Suprapubic skin (tissue), 4 donors: ENCODE data around the gene SMC5. TPM values are rescaled to one million over a fixed set of nuclear protein-coding genes. Genes with fewer than 3 reads are reported as not detected.

Experiments
- DNase-seq, 2 donors: peaks; one replicate each; pipeline ENCODE4 v3.0.0-alpha.2; 2019; ENCODE audit warnings: low spot score in 2 of 2
- H3K27ac ChIP-seq: fragments of 200-600 bp; sonication (generic); one replicate; pipeline ENCODE4 v1.5.1; 2019
- H3K27me3 ChIP-seq: fragments of 200-600 bp; sonication (generic); one replicate; pipeline ENCODE4 v1.5.1; 2019
- H3K36me3 ChIP-seq: fragments of 200-600 bp; sonication (generic); one replicate; pipeline ENCODE4 v1.5.1; 2019
- H3K4me1 ChIP-seq: fragments of 200-600 bp; sonication (generic); one replicate; pipeline ENCODE4 v1.5.1; 2019
- H3K4me3 ChIP-seq: fragments of 200-600 bp; sonication (generic); one replicate; pipeline ENCODE4 v1.5.1; 2019; ENCODE audit warnings: mild to moderate bottlenecking
- H3K9me3 ChIP-seq: fragments of 200-600 bp; sonication (generic); one replicate; pipeline ENCODE4 v1.5.1; 2019
- CTCF ChIP-seq, 2 donors: fragments of 200-600 bp in 1 of 2; fragments of 450-650 bp in 1 of 2; sonication (generic) in 1 of 2; IDR thresholded peaks; one replicate each; pipeline ENCODE4 v1.5.1; 2016 to 2019; ENCODE audit warnings: antibody characterized with exemption in 2 of 2, mild to moderate bottlenecking in 1 of 2, moderate library complexity in 1 of 2
- EP300 ChIP-seq: sonication (generic); formaldehyde crosslinking; IDR thresholded peaks from one replicate; pipeline ENCODE4 v1.6.1; 2017; ENCODE audit warnings: antibody characterized with exemption
- POLR2A ChIP-seq, 2 donors: fragments of 450-650 bp; IDR thresholded peaks; one replicate each; pipeline ENCODE4 v1.6.1; 2017; ENCODE audit warnings: antibody characterized with exemption in 2 of 2, mild to moderate bottlenecking in 2 of 2, moderate library complexity in 2 of 2
- POLR2AphosphoS5 ChIP-seq, 3 donors: sonication (generic); formaldehyde crosslinking; IDR thresholded peaks; one replicate each; pipeline ENCODE4 v1.6.1; 2017; ENCODE audit warnings: antibody characterized with exemption in 3 of 3
- WGBS: methylation state at CpG from one replicate; pipeline ENCODE4 v1.1.5; 2018; 5-methylcytosine and 5-hydroxymethylcytosine counted together
- total RNA-seq, 4 donors: library from RNA; depleted of rRNA; stranded (reverse); fragments of >200 nt; gene quantifications; one replicate each; pipeline ENCODE4 v1.1.0, GENCODE V29; 2016

Gene SMC5
- total RNA-seq, 4 donors from 2014 or later = 23.8 to 40.6 (median 27.3) TPM

GRCh38 chr9:70392189-70392588 lies 133.4 kb downstream of the SMC5 start:
- no peak for DNase-seq
- H3K27ac ChIP-seq = no peak overlapping the region
- WGBS = 67% methylated on average over 2 of the region's 2 CpGs
- H3K27me3 ChIP-seq = no peaks in the 10 kb centered on the region
- H3K9me3 ChIP-seq = no peaks in the 10 kb centered on the region
- TF ChIP-seq EP300 = no peak
- TF ChIP-seq POLR2AphosphoS5 (IDR thresholded peaks at IDR 0.05) = no peak
- no peak for TF ChIP-seq POLR2A (IDR thresholded peaks at IDR 0.05)
- TF ChIP-seq CTCF (IDR thresholded peaks at IDR 0.05) = no peak
- H3K4me1 ChIP-seq = peaks cover 70% of the 10 kb centered on the region
- peaks cover 7% of the 10 kb centered on the region for H3K36me3 ChIP-seq
- no peak overlapping the region for H3K4me3 ChIP-seq

GRCh38 chr9:70392850-70393249 lies 134.1 kb downstream of the SMC5 start:
- H3K27ac ChIP-seq = no peak overlapping the region
- H3K36me3 ChIP-seq = peaks cover under 1% of the 10 kb centered on the region
- DNase-seq = no peak

GRCh38 chr9:70395652-70396051 lies 136.9 kb downstream of the SMC5 start:
- H3K27ac ChIP-seq = no peak overlapping the region
- peaks cover 90% of the 10 kb centered on the region for H3K4me1 ChIP-seq

More at GRCh38 chr9:70392850-70393249, 134.1 kb downstream of the SMC5 start:
- 63% methylated on average over 3 of the region's 3 CpGs for WGBS
- TF ChIP-seq POLR2AphosphoS5 (IDR thresholded peaks at IDR 0.05) (no peak), POLR2A (IDR thresholded peaks at IDR 0.05) (no peak), EP300 (no peak), CTCF (IDR thresholded peaks at IDR 0.05) (no peak)
- Histone ChIP-seq H3K9me3 (no peaks in the 10 kb centered on the region), H3K4me1 (peaks cover 77% of the 10 kb centered on the region), H3K4me3 (no peak overlapping the region), H3K27me3 (no peaks in the 10 kb centered on the region)

GRCh38 chr9:70398145-70398556 lies 139.4 kb downstream of the SMC5 start:
- Histone ChIP-seq H3K27me3 (no peaks in the 10 kb centered on the region), H3K4me1 (peaks cover 81% of the 10 kb centered on the region), H3K9me3 (no peaks in the 10 kb centered on the region), H3K27ac (no peak overlapping the region), H3K4me3 (peak overlapping the region; percentile 5), H3K36me3 (no peaks in the 10 kb centered on the region)
- TF ChIP-seq EP300 (no peak), POLR2AphosphoS5 (IDR thresholded peaks at IDR 0.05) (peak in 1 of 3 donors; percentile 23)
- 35% methylated on average over 4 of the region's 4 CpGs for WGBS
- DNase-seq = no peak

More at GRCh38 chr9:70395652-70396051, 136.9 kb downstream of the SMC5 start:
- Histone ChIP-seq H3K36me3 (no peaks in the 10 kb centered on the region), H3K4me3 (no peak overlapping the region), H3K9me3 (no peaks in the 10 kb centered on the region), H3K27me3 (no peaks in the 10 kb centered on the region)
- TF ChIP-seq EP300 = no peak
- TF ChIP-seq CTCF (IDR thresholded peaks at IDR 0.05) = no peak
- TF ChIP-seq POLR2A (IDR thresholded peaks at IDR 0.05) = no peak
- WGBS = 81% methylated on average over 6 of the region's 6 CpGs
- DNase-seq = no peak

- Histone ChIP-seq H3K36me3 (no peaks in the 10 kb centered on the region), H3K9me3 (no peaks in the 10 kb centered on the region), H3K27ac (no peak overlapping the region), H3K4me1 (peaks cover 82% of the 10 kb centered on the region), H3K4me3 (peak overlapping the region; percentile 5), H3K27me3 (no peaks in the 10 kb centered on the region)
- no peak for DNase-seq
- TF ChIP-seq POLR2A (IDR thresholded peaks at IDR 0.05) (no peak), EP300 (no peak), POLR2AphosphoS5 (IDR thresholded peaks at IDR 0.05) (no peak), CTCF (IDR thresholded peaks at IDR 0.05) (no peak)
These were observed 140.4 kb downstream of the SMC5 start for GRCh38 chr9:70399141-70399540.
